Keratinocyte (primary cell): ENCODE data around the gene CSGALNACT2.

ENCODE experiments used
- EZH2 ChIP-seq: IDR thresholded peaks from one replicate; pipeline ENCODE4 v1.6.1; 2012; ENCODE audit warnings: inconsistent platforms, mild to moderate bottlenecking, low read length, moderate library complexity
- TF ChIP-seq, protein P1 (sequence below), 3 experiments: IDR thresholded peaks in 1 of 3; conservative IDR thresholded peaks in 1 of 3; optimal IDR thresholded peaks in 1 of 3; 2 replicates in 2 of 3; 3 replicates in 1 of 3; pipeline versions ENCODE3 to v1.5.1; 2011; ENCODE audit warnings: low read length in 3 of 3, mild to moderate bottlenecking in 3 of 3, moderate library complexity in 2 of 3, control low read depth in 1 of 3, inconsistent platforms in 1 of 3; ENCODE audit not compliant: insufficient read depth in 2 of 3; ENCODE audit errors: extremely low read depth in 1 of 3

DNA sequence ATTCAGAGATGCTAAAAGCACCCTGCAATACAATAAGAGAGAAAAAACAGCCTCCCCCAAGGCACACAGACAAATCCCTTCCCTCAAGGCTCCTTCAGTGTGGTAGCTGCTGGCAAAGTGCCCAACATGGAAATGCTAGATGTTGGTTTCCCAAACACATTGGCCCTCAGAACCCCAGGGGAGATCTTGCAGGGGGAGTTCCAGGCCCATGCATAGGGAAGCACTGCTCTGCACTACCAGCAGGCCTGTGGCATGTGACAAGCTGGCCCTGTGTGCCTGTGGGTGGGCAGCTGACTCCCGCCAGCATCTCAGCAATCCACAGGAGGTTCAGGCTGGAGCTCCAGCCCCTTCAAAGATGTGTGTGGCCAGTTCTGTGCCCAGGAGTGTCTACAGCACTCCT is 16.8 kb upstream of the CSGALNACT2 start:
- TF ChIP-seq, protein P1, sequence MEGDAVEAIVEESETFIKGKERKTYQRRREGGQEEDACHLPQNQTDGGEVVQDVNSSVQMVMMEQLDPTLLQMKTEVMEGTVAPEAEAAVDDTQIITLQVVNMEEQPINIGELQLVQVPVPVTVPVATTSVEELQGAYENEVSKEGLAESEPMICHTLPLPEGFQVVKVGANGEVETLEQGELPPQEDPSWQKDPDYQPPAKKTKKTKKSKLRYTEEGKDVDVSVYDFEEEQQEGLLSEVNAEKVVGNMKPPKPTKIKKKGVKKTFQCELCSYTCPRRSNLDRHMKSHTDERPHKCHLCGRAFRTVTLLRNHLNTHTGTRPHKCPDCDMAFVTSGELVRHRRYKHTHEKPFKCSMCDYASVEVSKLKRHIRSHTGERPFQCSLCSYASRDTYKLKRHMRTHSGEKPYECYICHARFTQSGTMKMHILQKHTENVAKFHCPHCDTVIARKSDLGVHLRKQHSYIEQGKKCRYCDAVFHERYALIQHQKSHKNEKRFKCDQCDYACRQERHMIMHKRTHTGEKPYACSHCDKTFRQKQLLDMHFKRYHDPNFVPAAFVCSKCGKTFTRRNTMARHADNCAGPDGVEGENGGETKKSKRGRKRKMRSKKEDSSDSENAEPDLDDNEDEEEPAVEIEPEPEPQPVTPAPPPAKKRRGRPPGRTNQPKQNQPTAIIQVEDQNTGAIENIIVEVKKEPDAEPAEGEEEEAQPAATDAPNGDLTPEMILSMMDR (optimal IDR thresholded peaks at IDR 0.05 in 1 of 3, IDR thresholded peaks at IDR 0.05 in 1 of 3, conservative IDR thresholded peaks at IDR 0.05 in 1 of 3; ENCODE audit: extremely low read depth in 1 of 3, insufficient read depth in 2 of 3, low read length in 3 of 3) = no peak
- no peak for TF ChIP-seq EZH2
